Mesenteric fat pad (tissue), 1 donor: Measurements from ENCODE around the gene FOSL1. TPM values are rescaled to one million over a fixed set of nuclear protein-coding genes. Genes with fewer than 3 reads are reported as not detected.

Source experiments
- DNase-seq: peaks from one replicate; pipeline ENCODE4 v3.0.0-alpha.2; 2020; ENCODE audit warnings: low spot score
- total RNA-seq: library from RNA; stranded (reverse); fragmentation: NEBNext Ultra II Directional; extraction: Animal tissue kit (Norgen Biotek cat#: 25700); gene quantifications from one replicate; pipeline ENCODE4 v1.2.1, GENCODE V29; 2021
- donor health status: DM: yes; HTN: yes; CAD: no.

Gene FOSL1
- total RNA-seq, 1 donor from 2014 or later: 58.3 TPM

DNA sequence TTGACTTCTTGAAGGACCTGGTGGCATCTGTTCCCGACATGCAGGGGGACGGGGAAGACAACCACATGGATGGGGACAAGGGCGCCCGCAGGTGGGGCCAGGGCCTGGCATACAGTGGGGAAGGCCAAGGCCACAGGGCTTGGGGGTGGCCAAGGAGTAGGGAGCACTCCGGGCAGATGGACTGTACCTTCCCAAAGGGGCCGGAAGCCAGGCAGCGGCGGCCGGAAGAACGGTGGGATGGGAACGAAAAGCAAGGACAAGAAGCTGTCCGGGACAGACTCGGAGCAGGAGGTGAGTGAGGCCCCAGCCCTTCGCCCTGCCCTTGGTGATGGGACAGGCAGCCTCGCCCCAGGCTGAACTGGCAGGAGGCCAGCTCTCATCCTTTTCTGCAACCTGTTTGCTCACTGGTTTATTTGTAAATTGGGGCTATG, 20.2 kb upstream of the FOSL1 start:
- DNase-seq: no peak

DNA sequence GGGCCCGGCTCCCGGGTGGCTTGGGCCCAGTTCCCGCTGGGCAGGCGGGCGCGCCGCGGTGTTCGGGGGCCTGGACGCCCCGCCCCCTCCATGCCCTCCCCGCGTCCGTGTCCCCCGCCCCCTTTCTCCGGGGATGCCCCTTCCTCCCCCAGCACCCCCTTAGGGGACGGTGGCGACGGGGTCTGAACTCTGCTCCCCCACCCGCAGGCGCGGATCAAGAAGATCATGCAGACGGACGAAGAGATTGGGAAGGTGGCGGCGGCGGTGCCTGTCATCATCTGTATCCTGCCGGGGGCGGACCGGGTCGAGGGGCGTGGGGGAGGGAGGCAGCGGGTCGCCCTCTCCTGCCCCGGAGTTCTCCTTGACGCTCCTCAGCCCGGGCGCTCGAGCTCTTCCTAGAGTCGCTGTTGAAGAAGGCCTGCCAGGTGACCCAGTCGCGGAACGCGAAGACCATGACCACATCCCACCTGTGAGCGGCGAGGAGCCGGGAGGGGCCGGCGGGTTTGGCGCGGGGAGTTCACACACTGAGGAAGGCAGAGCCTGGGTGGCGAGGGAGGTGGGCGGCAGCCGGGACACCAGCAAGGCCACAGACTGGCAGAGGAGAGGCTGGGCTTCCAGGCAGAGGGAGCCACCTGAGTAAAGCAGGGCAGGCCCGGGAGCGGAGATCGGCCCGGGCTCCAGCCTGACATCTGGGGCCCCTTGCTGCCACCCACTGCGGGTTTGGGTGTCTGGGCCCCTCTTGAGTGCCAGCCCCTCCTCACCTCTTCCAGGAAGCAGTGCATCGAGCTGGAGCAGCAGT, 19.6 kb upstream of the FOSL1 start:
- no peak for DNase-seq

DNA sequence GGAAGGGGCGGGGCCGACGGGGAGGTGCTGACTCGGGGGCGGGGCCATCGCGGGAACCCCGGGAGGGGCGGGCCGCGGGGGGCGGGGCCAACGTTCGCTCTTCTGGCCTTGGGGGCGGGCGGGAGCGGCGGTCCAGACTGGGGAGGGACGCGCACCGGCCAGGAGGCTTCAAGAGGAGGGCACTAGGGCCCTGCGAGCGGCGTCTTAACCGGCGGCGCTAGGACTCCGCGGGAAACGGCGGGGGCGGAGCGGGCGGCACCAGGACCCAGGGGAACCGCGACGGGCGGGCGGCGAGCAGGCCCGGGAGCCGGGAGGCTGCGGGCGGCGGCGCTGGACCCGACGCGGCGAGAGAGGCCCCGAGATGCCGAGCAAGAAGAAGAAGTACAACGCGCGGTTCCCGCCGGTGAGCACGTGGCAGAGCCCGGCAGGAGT, 19.0 kb upstream of the FOSL1 start, which contains the start of gene DRAP1:
Gene DRAP1 (plus strand): TSS at position 286 of the 432 bp plus-strand sequence. CDS start 76 bp downstream, at position 362.
- DNase-seq: peak; percentile 100

DNA sequence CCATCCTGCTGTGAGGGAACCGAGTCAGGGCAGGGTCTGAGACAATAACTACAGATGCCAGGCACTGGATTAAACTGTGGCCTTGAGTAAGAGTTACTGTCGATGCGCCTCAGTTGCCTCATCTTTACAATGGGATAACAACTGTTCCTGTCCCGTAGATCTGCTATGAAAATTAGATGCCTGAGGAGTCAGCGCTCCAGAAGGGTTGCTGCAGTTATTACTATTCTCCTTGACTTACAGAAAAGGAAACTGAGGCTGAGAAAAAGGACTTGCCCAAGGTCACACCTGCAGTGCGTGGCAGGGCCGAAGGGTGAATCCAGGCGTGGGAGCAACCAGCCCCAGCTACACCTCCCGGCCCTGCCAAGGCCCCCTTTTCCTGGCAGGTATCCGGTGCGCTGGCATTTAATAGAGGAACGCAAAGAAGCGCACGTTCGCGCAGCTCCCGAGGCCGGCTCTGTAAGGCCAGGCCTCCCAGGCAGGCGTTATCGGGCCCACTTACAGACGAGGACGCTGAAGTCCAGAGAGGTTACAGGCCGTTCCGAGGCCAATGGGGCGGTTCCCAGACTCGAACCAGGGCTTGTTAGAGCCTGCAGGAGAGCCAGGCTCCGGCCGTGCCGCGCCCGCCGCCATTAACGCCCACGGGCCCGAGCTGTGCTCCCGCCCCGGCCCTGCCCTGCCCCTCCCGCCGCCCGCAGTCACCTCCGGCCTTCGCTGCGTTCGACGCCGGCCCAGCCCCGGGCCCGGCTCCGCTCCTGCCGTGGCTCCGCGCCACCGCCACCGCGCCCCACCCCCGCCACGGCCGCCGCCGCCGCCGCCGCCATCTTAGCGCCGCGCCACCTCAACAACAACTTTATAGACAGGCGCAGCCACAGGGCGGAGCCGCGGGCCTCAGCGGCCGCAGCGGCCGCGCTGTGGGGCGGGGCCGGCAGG, 18.3 kb upstream of the FOSL1 start, which contains the start of gene C11orf68:
Gene C11orf68 (minus strand): TSS at position 852 of the 930 bp plus-strand sequence. CDS start 31 bp downstream, at position 821.
- no peak for DNase-seq

DNA sequence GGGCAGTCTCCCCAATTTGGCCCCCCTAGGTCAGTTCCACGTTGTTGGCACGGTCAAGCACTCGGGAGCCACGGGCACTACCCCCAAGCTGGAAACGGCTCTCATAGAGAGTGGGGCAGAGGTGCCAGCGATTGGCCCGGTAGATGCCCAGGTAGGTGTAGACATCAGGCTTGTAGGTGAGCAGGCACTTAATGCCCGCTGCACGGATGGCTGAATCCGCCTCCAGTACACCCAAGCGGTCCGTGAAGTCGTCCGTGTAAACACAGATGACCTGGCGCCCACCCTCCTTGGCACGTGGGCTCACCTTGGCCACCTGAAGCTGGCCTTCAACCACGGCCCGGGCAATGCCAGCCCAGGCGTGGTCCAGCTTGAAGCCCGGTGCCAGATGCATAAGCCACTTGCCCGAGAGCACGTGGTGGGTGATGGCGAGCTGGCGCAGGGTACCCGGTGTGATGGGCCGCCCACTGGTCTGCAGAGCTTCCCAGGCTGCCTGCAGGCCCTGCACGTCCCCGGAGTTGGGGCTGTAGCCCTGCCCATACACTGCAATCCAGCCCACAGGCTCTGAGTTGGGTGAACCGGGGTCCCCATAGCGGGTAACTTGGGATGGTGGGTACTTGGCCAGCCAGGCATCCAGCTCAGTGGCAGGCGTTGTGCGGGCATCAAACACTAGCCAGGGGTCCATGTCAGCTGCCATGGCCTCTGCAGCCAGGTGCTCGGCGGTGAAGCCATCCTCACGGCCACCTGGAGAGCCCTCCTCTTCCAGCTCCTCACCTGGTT, 17.4 kb upstream of the FOSL1 start:
- DNase-seq: no peak

DNA sequence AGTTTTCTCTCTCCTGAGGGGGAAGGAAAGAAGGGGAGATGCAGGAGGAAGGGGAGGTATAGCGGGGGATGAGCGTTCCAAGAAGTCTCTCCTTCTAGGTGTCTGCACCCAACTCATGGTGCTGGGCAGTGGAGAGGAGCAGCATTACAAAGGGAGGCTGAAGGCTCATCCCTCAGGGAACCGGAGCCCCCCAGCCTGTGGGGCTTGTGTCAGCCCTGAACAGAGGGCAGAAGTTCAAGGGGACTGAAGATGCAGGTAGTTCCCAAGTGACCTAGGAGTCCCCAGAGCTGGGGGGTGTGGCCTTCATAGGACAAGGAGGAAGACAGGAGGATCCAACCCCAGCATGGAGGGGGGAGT, 16.9 kb upstream of the FOSL1 start:
- no peak for DNase-seq

DNA sequence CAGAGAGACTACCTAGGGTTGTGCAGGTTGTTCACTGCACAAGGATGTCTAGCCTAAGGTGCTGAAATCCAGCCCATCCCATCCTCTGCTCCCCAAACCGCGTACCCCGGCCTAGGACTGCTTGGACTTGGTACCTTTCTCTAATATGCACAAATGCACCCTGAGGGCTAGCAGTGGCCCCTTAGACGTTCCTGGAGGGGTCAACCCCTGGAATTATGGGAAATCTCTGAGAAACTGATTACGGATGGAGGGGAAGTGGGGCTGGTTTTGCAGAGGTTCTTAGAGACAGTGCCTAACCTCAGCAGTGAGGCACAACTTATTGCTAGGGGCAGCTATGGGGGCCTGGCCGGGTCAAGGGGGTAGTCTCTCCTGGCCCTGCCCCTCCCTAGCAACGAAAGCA, 16.2 kb upstream of the FOSL1 start:
- DNase-seq: no peak

DNA sequence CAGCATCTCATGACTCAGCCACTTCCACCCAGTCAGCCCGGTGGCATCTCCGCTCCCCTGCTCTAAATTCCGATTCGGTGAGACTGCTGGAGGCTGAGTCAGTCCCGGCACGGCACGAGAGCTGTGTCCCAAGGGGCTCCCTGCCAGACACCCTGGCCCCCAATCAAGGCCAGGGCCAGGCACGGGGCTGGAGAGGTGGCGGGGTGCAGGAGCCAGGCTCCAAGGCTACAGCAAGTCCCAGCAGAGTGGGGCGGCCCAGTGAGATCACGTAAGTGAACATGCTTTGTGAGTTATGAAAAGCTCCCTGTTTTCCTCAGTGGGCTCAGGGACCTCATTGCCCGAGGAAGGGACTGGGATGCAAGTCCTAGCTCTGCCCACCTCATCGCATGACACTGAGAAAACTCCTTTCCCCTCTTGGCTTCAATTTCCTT, 15.6 kb upstream of the FOSL1 start:
- DNase-seq: peak; percentile 94

DNA sequence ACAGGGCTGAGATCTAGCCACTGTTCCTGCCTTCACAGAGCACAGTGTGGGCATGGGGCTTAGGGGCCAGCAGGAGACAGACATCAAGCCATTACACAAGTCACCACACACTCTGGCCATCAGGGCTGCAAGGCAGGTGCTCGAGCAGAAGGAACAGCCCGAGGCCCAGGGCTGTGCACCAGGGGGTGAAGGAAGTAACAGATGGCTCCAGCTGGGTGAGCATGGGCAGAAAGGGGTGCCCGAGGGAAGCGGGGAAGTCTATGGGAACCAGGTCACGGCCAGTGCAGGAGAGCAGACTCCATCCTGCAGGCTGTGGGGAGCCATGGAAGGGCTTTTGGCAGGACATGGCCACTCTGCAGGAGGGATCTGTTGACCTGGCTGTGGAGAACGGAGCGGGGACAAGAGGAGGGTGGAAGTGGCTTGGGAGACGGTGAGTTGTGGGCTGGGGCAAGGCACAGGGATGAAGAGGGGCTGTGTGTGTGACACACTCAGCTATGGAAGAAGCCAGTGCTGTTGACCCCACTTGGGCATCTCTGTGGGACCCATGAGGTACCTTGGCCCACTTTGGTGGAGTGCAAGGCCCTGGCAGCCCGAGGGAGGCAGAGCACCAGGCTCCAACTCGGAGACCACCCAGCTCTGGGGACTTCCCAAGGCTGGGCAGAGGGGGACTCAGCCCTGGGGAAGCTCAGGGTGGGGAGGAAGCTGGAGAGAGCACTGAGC, 15.1 kb upstream of the FOSL1 start:
- DNase-seq: no peak

DNA sequence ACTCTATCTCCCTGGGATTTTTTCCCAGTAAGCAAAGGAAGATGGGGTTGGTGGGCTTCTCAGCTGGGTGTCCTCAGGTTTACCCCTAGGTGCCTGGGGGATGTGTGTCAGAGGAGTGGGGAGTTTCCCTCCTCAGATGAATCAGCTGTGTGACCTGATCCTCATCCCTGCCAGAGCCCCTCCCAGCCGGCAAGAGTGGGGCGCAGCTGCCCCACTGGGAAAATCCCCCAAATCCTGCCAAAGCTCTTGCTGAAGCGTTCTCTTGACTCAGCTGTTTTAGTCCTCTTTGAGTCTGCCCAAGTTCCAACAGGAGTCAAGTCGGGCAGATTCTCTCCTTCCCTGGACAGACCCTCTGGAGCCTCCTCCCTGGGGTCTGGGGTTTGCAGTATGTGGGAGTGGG, 12.7 kb upstream of the FOSL1 start:
- no peak for DNase-seq

DNA sequence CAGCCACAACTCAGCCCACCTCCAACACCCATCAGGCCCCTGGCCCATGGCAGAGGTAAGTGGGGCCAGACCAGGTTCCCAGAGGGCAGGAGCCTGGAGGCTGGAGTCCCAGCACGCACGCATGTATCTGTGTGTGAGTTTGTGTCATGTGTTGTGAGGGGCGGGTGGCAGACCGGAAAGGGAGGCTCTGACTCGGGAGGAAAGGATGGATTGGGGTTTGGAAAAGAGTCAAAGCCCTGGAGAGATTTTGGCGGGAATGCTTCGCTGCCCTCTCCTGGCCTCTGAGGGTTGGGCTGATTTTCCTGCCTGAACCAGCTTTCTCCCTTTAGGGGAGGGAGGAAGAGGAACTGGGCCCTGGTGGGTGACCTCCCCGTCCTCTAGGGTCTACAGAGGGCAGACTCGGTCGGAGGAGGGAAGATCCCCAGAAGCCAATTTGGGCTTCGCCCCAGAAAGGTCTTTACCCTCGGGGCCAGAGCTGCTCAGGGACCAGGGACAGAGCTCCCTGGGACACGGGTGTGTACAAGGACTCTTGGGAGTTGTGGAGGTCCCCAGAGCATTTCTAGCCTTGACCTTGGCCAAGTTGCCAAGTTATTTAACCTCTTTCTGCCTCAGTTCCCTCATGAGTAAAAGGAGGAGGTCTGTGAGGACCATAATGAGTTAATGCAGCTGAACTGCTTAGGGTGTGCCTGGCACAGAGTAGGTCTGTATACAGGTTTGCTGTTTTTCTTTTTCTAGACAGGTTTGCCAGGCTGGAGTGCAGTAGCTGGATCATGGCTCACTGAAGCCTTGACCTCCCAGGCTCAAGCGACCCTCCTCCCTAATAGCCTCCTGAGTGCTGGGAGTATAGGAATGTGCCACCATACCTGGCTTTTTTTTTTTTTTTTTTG, 11.7 kb upstream of the FOSL1 start:
- no peak for DNase-seq

DNA sequence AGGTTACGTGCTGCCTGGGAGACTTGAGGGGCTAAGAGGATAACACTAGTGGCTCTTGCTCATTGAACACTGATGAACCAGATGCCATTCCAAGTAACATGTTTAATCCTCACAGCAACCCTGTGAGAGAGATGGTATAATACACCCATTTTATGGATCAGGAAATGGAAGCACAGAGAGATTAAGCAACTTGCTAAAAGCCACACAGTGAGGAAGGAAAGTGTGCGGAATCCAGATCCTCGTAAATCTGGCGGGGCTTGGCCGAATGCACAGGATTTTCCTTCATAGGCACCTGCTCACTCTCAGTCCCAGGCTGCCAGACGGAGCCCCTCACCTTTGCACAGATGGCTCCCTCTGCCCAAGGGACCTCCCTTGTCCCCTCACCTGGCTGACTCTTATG, 7.7 kb upstream of the FOSL1 start:
- no peak for DNase-seq

DNA sequence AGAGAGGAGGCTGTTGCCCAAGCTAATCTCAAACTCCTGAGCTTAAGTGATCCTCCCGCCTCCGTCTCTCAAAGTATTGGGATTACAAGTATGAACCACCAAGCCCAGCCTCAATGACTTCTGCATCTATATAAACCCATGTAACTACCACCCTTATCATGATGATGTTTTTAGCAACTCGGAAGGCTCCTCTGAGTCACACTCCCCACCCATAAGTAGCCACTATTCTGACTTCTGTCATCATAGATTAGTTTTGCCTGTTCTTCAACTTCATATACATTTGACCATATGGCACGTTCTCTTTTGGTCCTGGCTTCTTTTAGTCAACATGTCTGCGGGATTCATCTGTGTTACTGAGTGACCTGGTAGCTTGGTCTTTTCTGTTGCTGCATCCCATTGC, 6.4 kb upstream of the FOSL1 start:
- DNase-seq: no peak

DNA sequence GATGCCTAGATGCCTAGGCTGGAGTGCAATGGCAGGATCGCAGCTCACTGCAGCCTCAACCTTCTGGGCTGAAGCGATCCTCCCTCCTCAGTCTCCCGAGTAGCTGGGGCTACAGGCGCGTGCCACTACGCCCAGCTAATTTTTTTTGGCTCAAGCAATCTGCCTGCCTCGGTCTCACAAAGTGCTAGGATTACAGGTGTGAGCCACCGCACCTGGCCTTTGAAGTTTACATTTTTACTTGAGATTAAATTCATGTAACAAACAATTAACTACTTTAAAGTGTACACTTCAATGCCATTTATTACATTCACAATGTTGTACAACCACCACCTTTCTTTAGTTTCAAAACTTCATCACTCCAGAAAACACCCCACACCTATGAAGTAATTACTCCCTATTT, 3.5 kb upstream of the FOSL1 start:
- DNase-seq: no peak

DNA sequence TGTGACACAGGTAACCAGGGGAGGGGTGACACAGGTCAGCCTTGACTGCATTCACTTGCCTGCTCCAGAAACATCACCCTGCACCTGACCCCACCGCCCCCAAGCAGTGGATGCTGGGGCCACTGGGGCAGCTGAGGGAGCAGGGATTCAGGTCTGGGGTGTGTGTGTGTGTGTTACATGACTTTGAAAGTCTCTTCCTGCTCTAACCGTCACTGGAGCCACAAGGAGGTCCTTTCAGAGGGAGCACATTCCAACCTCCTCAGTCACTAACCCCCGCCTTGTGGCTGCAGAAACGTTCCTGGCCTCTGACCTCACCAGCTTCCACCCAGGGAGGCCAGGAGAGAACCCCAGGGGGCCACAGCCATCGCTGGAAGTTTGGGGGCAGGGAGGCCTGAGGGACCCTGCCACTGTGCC, 2.9 kb upstream of the FOSL1 start:
- DNase-seq: no peak

DNA sequence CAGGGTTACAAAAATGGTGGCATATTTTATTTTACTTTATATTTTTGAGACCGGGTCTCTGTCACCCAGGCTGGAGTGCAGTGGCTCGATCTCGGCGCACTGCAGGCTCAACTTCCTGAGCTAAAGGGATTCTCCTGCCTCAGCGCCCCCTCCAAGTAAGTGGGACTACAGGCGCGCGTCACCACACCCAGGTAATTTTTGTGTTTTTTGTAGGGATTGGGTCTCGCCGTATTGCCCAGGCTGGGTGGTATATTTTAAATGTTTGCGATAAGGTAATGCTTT, 652 bp upstream of the FOSL1 start:
- DNase-seq: no peak

DNA sequence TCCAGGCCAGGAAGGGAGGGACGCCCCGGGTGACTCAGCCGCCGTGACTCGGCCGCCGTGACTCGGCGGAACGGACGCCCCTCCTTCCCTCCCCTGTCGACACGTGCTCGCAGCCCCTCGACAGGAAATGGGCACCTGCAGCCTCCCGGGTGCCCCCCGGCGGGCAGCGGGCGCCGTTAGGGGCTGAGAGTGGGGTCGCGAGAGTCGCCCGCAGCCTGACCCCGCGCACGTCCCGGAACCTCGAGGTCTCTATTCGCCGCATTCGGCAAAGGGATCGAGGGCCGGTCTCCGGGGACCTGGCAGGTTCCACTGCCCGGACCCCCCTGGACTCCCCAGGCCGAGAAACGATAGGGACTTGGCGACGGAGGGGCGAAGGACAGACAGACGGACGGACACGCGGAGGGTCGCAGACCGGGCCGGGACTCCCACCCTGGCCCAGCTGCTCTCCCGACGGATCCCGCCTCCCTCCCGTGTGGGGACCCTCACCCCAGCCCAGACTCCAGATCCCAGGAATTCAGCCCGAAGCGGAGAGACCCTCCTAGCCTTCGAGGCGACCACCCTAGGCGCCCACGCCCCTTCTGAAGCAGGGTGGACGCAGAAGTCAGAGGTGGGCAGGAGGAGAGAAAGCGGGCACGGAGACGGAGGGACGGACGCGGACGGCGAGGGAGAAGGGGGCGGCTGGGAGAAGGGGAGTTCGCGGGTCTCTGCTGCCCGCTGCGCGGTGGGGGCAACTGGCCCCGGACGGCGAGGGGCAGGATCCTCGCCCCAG, 648 bp downstream of the FOSL1 start:
- DNase-seq: peak; percentile 97

DNA sequence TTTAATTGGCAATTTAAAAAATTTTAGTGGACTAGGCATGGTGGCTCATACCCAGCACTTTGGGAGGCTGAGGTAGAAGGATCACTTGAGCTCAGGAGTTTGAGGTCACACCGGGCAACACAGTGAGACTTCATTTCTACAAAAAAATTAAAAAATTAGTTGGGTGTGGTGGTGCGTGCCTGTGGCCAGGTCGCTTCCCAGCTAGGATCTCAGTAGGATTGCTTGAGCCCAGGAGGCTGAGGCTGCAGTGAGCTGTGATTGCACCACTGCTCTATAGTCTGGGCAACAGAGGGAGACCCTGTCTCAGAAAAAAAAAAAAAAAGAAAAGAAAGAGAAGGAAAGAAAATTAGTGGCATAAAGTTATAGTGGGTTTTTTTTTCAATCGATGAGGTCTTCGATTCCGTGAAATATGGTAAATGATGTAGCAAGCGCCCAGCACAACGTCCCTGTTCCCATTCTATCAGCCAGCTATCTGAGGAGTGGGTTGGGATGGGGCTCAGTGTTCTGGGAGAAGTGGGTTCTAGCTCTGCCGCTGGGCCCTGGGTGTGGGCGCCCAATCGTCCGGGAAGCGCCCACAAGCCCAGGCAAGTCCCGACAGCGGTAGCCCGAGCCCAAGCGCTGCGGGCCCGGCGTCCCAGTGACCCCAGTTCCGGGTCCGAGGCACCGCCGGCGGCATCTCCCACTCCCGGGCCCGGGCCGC, 1.4 kb downstream of the FOSL1 start:
- no peak for DNase-seq
